SK-N-SH treated with all-trans-retinoic acid at 6 μM for 48 hours (cell line): Measurements from ENCODE around the gene CNGB1.

ENCODE experiments used
- ATAC-seq: fragments of 200-7000 bp; cut with Tn5 transposase; 3 replicates; pipeline ENCODE4 v1.9.1; 2020; ENCODE audit warnings: mild to moderate bottlenecking, moderate library complexity
- BACH2 ChIP-seq: fragments of 250-450 bp; sonication (Bioruptor Pico); IDR thresholded peaks from 2 replicates; pipeline ENCODE4 v1.9.0; 2021; ENCODE audit warnings: mild to moderate bottlenecking, borderline replicate concordance
- CREB5 ChIP-seq: fragments of 250-450 bp; sonication (Bioruptor Pico); IDR thresholded peaks from 2 replicates; pipeline ENCODE4 v1.5.1; 2020; ENCODE audit warnings: low read depth, mild to moderate bottlenecking, moderate library complexity
- CSDC2 ChIP-seq: fragments of 250-450 bp; sonication (Bioruptor Pico); IDR thresholded peaks from 2 replicates; pipeline ENCODE4 v1.5.0; 2020; ENCODE audit warnings: mild to moderate bottlenecking, moderate library complexity
- CSRNP3 ChIP-seq: fragments of 250-450 bp; sonication (Bioruptor Pico); IDR thresholded peaks from 2 replicates; pipeline ENCODE4 v1.5.1; 2021; ENCODE audit warnings: mild to moderate bottlenecking, moderate library complexity
- ESRRG ChIP-seq: fragments of 250-450 bp; sonication (Bioruptor Pico); IDR thresholded peaks from 2 replicates; pipeline ENCODE4 v1.6.1; 2021; ENCODE audit warnings: mild to moderate bottlenecking
- ISL1 ChIP-seq: fragments of 250-450 bp; sonication (Bioruptor Pico); IDR thresholded peaks from 2 replicates; pipeline ENCODE4 v2.1.2; 2022; ENCODE audit warnings: mild to moderate bottlenecking, moderate library complexity
- OSR1 ChIP-seq: fragments of 250-450 bp; sonication (Bioruptor Pico); IDR thresholded peaks from 2 replicates; pipeline ENCODE4 v1.8.0; 2022; ENCODE audit warnings: moderate library complexity, mild to moderate bottlenecking, inconsistent platforms
- PATZ1 ChIP-seq: fragments of 250-450 bp; sonication (Bioruptor Pico); IDR thresholded peaks from 2 replicates; pipeline ENCODE4 v1.8.0; 2020; ENCODE audit warnings: mild to moderate bottlenecking, moderate library complexity, borderline replicate concordance
- PPARA ChIP-seq: fragments of 250-450 bp; sonication (Bioruptor Pico); IDR thresholded peaks from 2 replicates; pipeline ENCODE4 v1.5.0; 2020; ENCODE audit warnings: mild to moderate bottlenecking, borderline replicate concordance
- RARB ChIP-seq: fragments of 250-450 bp; sonication (Bioruptor Pico); IDR thresholded peaks from 2 replicates; pipeline ENCODE4 v1.8.0; 2021; ENCODE audit warnings: mild to moderate bottlenecking, moderate library complexity
- SNAI2 ChIP-seq: fragments of 250-450 bp; sonication (Bioruptor Pico); IDR thresholded peaks from 2 replicates; pipeline ENCODE4 v1.5.0; 2020; ENCODE audit warnings: mild to moderate bottlenecking, moderate library complexity
- TCF4 ChIP-seq: fragments of 250-450 bp; sonication (Bioruptor Pico); IDR thresholded peaks from 2 replicates; pipeline ENCODE4 v1.8.0; 2021; ENCODE audit warnings: mild to moderate bottlenecking, moderate library complexity, borderline replicate concordance
- TOX ChIP-seq: fragments of 250-450 bp; sonication (Bioruptor Pico); IDR thresholded peaks from 2 replicates; pipeline ENCODE4 v1.8.0; 2021; ENCODE audit warnings: mild to moderate bottlenecking, moderate library complexity, borderline replicate concordance
- ZC3H10 ChIP-seq: fragments of 250-450 bp; sonication (Bioruptor Pico); IDR thresholded peaks from 2 replicates; pipeline ENCODE4 v1.5.1; 2021; ENCODE audit warnings: mild to moderate bottlenecking, moderate library complexity
- ZFP3 ChIP-seq: fragments of 250-450 bp; sonication (Bioruptor Pico); IDR thresholded peaks from 2 replicates; pipeline ENCODE4 v1.5.0; 2020; ENCODE audit warnings: mild to moderate bottlenecking, moderate library complexity
- ZNF565 ChIP-seq: fragments of 450-650 bp; formaldehyde crosslinking; conservative IDR thresholded peaks from 2 replicates; pipeline ENCODE4 v1.5.0; 2020; ENCODE audit warnings: low read depth, mild to moderate bottlenecking, moderate library complexity
- ZNF8 ChIP-seq: fragments of 450-650 bp; formaldehyde crosslinking; IDR thresholded peaks from 2 replicates; pipeline ENCODE4 v1.5.0; 2020; ENCODE audit warnings: mild to moderate bottlenecking, moderate library complexity
- TF ChIP-seq, protein P1 (sequence below): fragments of 250-450 bp; sonication (Bioruptor Pico); IDR thresholded peaks from 2 replicates; pipeline ENCODE4 v1.5.0; 2020; ENCODE audit warnings: mild to moderate bottlenecking, moderate library complexity

CNGB1 gene

DNA sequence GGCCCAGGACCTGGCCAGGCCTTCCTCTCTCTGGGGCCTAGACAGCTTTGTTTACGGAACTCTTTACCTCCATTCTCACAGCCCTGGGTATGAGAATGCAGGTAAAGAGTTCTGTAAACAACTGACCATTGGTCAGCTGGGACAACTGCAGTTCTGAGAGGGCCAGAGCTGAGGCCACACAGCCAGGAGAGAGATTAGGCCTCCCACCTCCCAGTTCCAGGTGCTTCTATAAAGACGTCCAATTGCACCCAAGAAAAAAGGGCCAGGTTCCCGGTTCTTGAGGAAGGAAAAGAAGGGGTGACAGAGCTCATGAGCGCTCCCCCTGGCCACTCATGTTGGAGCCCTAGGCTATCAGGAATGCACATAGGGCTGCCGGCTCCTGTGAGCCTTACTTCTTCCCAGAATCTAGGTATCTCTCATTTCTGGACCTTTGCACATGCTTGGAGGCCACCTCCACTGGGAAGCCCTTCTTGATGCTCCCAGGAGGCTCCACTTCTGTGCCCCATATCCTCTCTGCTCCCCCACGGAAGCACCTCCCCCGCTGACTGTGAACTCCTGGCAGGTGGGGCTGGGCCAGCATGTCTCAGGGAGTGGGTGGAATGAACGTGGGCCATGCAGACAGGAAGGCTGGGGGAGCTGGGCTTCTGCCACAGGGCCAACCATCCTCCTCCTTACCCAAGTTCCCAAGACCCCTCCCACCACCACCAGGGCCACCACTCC, 13.1 kb downstream of the CNGB1 start:
- ATAC-seq: no peak
- no peak for TF ChIP-seq ESRRG (CRISPR knock-in tag)
- no peak for TF ChIP-seq ZC3H10 (CRISPR knock-in tag)
- TF ChIP-seq PPARA (CRISPR knock-in tag): no peak
- no peak for TF ChIP-seq ZNF565 (CRISPR knock-in tag)
- TF ChIP-seq, all 23 proteins: peak for 0

DNA sequence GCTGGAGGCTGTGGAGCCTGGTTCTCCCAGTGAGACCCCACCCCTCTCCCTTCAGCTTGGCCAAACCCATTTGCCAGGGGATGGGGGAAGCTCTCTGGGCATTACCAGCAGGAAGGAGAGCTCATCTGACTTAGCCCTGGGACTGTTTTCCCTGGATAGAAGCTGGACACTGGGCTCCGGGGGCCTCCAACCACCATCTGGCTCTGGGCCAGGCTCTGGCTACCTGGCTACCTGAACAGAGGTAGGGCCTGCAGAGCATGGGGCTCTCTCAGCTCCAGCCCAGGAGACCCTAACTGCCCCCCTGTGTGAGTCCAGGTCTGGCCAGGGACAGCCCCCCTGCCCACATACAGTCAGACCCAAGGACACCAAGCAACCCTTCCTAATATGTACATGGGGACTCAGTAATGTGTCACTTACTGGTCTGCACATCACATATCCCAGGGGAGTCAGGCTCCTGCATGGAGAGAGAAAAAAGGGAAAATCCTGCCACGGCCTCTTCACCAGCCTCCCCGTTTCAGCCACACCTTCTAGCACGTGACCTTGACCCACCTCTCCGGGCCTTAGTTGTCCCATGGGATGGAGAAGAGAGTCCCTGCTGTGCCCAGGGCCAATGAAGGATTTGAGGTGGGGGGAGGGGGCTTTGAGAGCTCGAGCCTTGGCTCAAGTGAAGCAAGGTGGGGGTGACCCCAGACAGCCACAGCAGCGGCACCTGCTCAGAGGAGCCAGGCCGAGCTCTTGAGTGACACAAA, 13.8 kb downstream of the CNGB1 start:
- no peak for ATAC-seq
- TF ChIP-seq SNAI2 (CRISPR knock-in tag): no peak
- no peak for TF ChIP-seq ZNF565 (CRISPR knock-in tag)
- no peak for TF ChIP-seq CSDC2 (CRISPR knock-in tag)
- TF ChIP-seq ESRRG (CRISPR knock-in tag): no peak
- no peak for TF ChIP-seq OSR1
- TF ChIP-seq RARB (CRISPR knock-in tag): no peak
- TF ChIP-seq BACH2 (CRISPR knock-in tag): no peak
- TF ChIP-seq ISL1: no peak
- TF ChIP-seq ZC3H10 (CRISPR knock-in tag): no peak
- TF ChIP-seq TOX: no peak
- TF ChIP-seq PPARA (CRISPR knock-in tag): no peak
- no peak for TF ChIP-seq PATZ1
- no peak for TF ChIP-seq ZFP3 (CRISPR knock-in tag)
- TF ChIP-seq, all 23 proteins: peak for 0

DNA sequence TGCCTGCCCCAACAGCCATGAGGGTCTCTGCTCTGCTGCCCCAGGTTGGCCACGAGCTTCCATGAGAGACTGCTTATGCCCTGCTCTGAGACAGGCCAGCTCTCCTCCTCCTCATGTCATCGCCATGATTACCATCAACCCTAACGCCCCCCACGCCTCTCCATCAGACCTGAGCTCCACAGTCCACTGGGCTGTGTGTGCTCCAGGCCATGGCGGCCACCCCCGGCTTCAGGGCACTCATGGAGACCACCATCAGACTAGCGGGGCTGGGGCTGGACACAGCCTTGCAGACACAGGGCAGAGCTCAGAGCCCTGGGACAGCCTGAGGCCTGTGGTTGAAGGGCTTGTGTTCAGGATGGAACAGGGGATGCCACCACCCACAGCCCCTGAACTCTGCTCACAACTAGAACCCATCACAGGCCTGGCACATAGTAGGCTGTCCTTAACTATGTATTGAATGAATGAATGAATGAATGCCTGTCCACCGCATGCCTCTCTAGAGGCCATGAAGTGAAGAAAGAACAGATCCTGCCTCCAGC, 14.6 kb downstream of the CNGB1 start:
- ATAC-seq: no peak
- TF ChIP-seq OSR1 (no peak), ISL1 (no peak), TCF4 (no peak), ESRRG (CRISPR knock-in tag) (no peak), ZNF8 (no peak), PATZ1 (no peak), PPARA (CRISPR knock-in tag) (no peak), SNAI2 (CRISPR knock-in tag) (no peak), ZNF565 (CRISPR knock-in tag) (no peak), CSDC2 (CRISPR knock-in tag) (no peak), CSRNP3 (CRISPR knock-in tag) (no peak), CREB5 (CRISPR knock-in tag) (no peak), BACH2 (CRISPR knock-in tag) (no peak), TOX (no peak)
- TF ChIP-seq, protein P1, sequence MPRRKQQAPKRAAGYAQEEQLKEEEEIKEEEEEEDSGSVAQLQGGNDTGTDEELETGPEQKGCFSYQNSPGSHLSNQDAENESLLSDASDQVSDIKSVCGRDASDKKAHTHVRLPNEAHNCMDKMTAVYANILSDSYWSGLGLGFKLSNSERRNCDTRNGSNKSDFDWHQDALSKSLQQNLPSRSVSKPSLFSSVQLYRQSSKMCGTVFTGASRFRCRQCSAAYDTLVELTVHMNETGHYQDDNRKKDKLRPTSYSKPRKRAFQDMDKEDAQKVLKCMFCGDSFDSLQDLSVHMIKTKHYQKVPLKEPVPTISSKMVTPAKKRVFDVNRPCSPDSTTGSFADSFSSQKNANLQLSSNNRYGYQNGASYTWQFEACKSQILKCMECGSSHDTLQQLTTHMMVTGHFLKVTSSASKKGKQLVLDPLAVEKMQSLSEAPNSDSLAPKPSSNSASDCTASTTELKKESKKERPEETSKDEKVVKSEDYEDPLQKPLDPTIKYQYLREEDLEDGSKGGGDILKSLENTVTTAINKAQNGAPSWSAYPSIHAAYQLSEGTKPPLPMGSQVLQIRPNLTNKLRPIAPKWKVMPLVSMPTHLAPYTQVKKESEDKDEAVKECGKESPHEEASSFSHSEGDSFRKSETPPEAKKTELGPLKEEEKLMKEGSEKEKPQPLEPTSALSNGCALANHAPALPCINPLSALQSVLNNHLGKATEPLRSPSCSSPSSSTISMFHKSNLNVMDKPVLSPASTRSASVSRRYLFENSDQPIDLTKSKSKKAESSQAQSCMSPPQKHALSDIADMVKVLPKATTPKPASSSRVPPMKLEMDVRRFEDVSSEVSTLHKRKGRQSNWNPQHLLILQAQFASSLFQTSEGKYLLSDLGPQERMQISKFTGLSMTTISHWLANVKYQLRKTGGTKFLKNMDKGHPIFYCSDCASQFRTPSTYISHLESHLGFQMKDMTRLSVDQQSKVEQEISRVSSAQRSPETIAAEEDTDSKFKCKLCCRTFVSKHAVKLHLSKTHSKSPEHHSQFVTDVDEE (CRISPR knock-in tag): no peak
- TF ChIP-seq, all 23 proteins: peak for 0
